Fibroblast of pulmonary artery (primary cell): ENCODE data around the gene EFNA4.

Experiments
- DNase-seq: peaks from one replicate; pipeline ENCODE4 v3.0.0-alpha.2; 2010; ENCODE audit warnings: low read depth
- H3K4me3 ChIP-seq: replicated peaks from 2 replicates; pipeline ENCODE4 v1.5.1; 2011; ENCODE audit warnings: low read depth, mild to moderate bottlenecking, control low read depth, low read length, moderate library complexity
- TF ChIP-seq, protein P1 (sequence below): IDR thresholded peaks from 2 replicates; pipeline ENCODE4 v1.5.1; 2011; ENCODE audit warnings: mild to moderate bottlenecking, control low read depth, low read length, inconsistent platforms; ENCODE audit errors: missing control alignments

The EFNA4 gene

DNA sequence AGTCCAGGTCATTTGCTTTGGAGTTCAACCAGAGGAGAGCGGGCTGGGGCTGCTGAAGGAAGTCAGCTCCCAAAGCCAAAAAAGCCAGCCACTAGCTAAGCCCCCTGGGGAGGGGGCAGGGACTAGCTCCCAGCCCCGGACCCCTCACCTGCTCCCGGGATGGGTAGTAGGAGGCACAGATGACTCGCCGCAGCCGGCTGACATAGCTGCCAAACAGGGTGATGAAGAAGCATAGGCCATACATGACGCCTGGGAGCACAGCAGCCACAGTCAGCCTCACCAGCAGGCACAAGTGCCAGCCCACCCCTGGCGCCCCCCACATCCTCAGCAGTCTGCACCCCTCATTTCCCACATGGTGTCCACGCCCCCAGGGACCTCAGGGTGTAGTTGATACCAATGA lies 37.4 kb upstream of the EFNA4 start:
- no peak overlapping the region for H3K4me3 ChIP-seq
- no peak for DNase-seq
- TF ChIP-seq, protein P1, sequence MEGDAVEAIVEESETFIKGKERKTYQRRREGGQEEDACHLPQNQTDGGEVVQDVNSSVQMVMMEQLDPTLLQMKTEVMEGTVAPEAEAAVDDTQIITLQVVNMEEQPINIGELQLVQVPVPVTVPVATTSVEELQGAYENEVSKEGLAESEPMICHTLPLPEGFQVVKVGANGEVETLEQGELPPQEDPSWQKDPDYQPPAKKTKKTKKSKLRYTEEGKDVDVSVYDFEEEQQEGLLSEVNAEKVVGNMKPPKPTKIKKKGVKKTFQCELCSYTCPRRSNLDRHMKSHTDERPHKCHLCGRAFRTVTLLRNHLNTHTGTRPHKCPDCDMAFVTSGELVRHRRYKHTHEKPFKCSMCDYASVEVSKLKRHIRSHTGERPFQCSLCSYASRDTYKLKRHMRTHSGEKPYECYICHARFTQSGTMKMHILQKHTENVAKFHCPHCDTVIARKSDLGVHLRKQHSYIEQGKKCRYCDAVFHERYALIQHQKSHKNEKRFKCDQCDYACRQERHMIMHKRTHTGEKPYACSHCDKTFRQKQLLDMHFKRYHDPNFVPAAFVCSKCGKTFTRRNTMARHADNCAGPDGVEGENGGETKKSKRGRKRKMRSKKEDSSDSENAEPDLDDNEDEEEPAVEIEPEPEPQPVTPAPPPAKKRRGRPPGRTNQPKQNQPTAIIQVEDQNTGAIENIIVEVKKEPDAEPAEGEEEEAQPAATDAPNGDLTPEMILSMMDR, result no peak

GRCh38 chr1:155026588-155026987 lies 37.0 kb upstream of the EFNA4 start:
- DNase-seq, result no peak

DNA sequence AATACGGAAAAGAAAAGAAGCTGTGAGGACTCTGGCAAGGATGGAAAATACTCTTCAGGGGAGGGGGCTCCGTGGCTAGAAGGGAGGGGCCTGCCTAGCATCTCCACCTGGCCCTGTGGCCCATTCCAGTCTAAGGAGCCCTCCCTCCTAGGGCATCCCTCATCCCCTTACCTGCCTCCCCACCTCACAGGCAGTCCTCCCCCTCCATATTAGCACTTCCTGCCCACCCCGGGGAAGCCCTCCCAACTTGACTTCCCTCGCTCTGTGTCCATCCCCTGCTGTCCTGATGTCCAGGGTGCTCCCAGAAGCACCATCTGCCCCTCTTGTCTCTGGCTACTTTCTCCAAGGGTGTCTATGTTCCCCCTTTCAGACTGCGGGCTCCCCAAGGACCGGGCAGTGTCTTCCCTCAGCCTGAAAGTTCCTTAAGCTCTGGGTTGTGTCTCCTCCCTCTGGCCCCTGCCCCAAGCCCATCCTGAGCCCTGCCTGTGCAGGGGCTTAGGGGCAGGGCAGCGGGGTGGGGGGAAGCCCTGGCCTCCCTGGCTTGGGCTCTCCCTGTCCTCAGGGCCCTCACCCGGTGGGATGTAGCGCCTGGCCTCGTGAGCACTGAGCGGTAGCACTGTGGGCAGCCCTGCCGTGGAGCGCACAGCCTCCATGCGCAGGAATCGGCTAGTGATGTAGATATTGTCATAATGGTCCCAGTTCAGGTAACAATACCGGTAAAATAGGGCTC lies 33.9 kb upstream of the EFNA4 start:
- no peak for DNase-seq
- no peak overlapping the region for H3K4me3 ChIP-seq
- TF ChIP-seq, protein P1, result no peak

More at GRCh38 chr1:155026588-155026987, 37.0 kb upstream of the EFNA4 start:
- H3K4me3 ChIP-seq, result no peak overlapping the region
- TF ChIP-seq, protein P1, result no peak

- H3K4me3 ChIP-seq, result no peak overlapping the region
- TF ChIP-seq, protein P1, result no peak
- no peak for DNase-seq
Observed at GRCh38 chr1:155030243-155030795, 33.2 kb upstream of the EFNA4 start.

GRCh38 chr1:155030899-155031298 lies 32.6 kb upstream of the EFNA4 start:
- no peak overlapping the region for H3K4me3 ChIP-seq
- no peak for DNase-seq
- TF ChIP-seq, protein P1, result no peak

GRCh38 chr1:155032886-155033285 lies 30.7 kb upstream of the EFNA4 start:
- no peak for DNase-seq
- H3K4me3 ChIP-seq, result no peak overlapping the region
- TF ChIP-seq, protein P1, result no peak

DNA sequence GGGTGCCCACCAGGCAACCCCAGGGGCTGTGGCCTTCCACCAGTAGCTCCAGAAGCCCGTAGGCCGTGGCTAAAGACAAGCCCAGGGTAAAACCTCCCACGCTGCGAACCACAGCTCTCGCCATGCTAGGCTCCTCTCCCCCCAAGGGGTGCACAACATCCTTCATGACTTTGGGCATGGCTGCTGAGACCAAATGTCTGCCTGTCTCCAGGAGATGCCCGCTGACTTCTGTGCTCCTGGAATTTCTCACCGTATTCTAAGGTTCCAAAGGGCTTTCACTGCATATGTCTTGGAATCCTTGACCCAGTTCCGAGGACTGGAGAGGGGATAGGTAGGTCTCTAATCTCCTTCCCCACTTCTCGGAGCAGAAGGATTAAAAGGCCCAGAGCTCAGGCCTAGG lies 30.0 kb upstream of the EFNA4 start, which contains the start of the genes DCST1 and DCST2:
Gene DCST1 (plus strand): TSS at position 301 of the 400 bp plus-strand sequence. CDS start 213 bp downstream, outside the sequence.
Gene DCST2 (minus strand): TSS at position 258 of the 400 bp plus-strand sequence. CDS start 80 bp downstream, at position 178.
- no peak for DNase-seq
- TF ChIP-seq, protein P1, result no peak

More for the DNA sequence above, 30.0 kb upstream of the EFNA4 start, which contains the start of the genes DCST1 and DCST2:
- no peak within 1 kb of the TSS for H3K4me3 ChIP-seq
